ENCODE results near the gene CDK12.

CDK12 gene

DNA sequence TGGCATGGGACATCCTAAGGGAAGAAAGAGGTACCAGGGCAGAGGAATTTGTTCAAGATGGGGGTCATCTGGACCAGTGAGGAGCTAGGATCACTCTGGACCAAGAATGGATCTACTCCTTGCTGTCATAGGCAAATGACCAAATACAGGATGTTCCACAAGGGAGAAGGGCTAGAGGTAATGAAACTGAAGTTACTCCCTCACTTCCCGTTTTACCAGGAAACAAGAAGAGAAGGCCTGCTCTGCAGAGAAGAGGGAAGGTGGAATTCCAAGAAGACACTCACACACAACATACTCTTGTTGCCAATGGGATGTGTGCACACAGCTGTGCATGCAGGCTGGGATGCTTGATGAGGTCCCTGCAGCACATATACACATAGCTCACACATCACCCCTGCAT lies 107.8 kb downstream of the CDK12 start:
- no peak for DNase-seq (ENCODE audit: low read depth)
- H3K4me3 ChIP-seq (ENCODE audit: control insufficient read depth, low read depth, low read length) = no peak overlapping the region

DNA sequence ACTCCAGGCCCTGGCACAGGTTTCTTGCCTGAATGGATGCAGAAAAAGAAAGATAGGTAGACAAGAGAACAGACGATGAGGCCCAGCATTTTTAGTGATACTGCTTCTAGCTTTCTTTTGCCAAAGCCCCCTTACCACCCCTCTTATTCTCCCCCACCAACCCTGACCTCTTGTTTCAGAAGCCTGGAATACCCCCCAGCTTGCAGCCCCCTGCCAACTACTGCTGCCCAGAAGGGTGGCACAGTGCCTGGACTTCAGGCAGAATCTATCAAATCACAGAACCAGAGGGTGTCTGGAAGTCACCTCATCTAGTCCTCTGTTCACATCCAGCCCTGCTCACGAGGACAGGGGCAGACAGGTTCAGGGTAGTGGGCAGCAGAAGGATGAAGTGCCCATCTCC lies 110.8 kb downstream of the CDK12 start:
- H3K4me3 ChIP-seq (ENCODE audit: control insufficient read depth, low read depth, low read length) = no peak overlapping the region
- no peak for DNase-seq (ENCODE audit: low read depth)
- TF ChIP-seq, protein P1, sequence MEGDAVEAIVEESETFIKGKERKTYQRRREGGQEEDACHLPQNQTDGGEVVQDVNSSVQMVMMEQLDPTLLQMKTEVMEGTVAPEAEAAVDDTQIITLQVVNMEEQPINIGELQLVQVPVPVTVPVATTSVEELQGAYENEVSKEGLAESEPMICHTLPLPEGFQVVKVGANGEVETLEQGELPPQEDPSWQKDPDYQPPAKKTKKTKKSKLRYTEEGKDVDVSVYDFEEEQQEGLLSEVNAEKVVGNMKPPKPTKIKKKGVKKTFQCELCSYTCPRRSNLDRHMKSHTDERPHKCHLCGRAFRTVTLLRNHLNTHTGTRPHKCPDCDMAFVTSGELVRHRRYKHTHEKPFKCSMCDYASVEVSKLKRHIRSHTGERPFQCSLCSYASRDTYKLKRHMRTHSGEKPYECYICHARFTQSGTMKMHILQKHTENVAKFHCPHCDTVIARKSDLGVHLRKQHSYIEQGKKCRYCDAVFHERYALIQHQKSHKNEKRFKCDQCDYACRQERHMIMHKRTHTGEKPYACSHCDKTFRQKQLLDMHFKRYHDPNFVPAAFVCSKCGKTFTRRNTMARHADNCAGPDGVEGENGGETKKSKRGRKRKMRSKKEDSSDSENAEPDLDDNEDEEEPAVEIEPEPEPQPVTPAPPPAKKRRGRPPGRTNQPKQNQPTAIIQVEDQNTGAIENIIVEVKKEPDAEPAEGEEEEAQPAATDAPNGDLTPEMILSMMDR (IDR thresholded peaks at IDR 0.05; ENCODE audit: control insufficient read depth, insufficient read depth, low read depth, low read length, missing control alignments) = no peak

More for the DNA sequence above, 107.8 kb downstream of the CDK12 start:
- TF ChIP-seq, protein P1 (IDR thresholded peaks at IDR 0.05; ENCODE audit: control insufficient read depth, insufficient read depth, low read depth, low read length, missing control alignments) = no peak

DNA sequence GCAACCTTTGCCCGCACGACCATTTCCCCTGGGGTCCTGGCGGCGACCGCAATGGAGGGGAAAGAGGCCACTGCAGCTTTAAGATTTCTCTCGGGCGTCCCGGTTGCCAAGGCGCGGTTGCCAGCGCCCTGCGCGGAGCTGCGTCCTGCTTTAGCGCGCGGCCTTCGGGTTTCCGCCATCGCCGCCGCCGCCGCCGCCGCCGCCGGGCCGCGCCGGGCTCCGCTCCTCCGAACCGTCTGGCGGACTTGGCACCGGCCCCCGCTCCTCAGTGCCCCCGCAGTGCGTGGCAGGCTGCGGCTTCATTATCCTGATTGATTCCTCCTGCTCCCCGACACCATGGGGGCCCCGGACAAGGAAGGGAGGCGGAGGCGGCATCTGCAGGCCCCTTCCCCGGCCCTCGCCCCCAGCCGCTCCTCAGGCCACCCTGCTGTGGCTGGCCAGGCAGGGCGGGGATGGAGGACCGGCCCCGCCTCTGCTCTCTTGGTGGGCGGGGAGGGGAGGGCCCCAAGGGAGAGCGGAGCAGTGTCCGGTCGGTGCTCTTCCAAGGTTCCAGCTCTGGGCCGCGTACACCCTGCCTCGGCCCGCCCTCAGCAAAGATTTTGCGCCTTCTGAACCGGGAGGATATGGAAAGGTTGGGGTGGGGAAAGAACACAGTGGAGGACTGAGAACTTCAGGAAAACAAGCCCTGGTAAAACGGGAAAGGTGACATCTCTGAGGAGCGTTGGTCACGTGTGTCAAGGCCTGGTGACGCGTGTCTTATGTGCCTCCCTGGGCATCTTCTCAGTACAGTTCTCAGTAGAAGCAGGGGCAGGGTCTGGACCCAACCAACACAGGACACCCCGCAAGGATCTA lies 112.4 kb downstream of the CDK12 start:
- TF ChIP-seq, protein P1 (IDR thresholded peaks at IDR 0.05; ENCODE audit: control insufficient read depth, insufficient read depth, low read depth, low read length, missing control alignments) = no peak
- DNase-seq (ENCODE audit: low read depth) = no peak

GRCh38 chr17:39576187-39576586 lies 114.9 kb downstream of the CDK12 start:
- no peak overlapping the region for H3K4me3 ChIP-seq (ENCODE audit: control insufficient read depth, low read depth, low read length)
- no peak for DNase-seq (ENCODE audit: low read depth)
- TF ChIP-seq, protein P1 (IDR thresholded peaks at IDR 0.05; ENCODE audit: control insufficient read depth, insufficient read depth, low read depth, low read length, missing control alignments) = peak; percentile 69

More for the DNA sequence above, 112.4 kb downstream of the CDK12 start:
- H3K4me3 ChIP-seq (ENCODE audit: control insufficient read depth, low read depth, low read length) = peak overlapping the region; percentile 63

GRCh38 chr17:39578272-39578671 lies 117.0 kb downstream of the CDK12 start:
- no peak overlapping the region for H3K4me3 ChIP-seq (ENCODE audit: control insufficient read depth, low read depth, low read length)
- no peak for DNase-seq (ENCODE audit: low read depth)
- TF ChIP-seq, protein P1 (IDR thresholded peaks at IDR 0.05; ENCODE audit: control insufficient read depth, insufficient read depth, low read depth, low read length, missing control alignments) = no peak

GRCh38 chr17:39579318-39580081 lies 118.2 kb downstream of the CDK12 start:
- H3K4me3 ChIP-seq (ENCODE audit: control insufficient read depth, low read depth, low read length) = no peak overlapping the region
- TF ChIP-seq, protein P1 (IDR thresholded peaks at IDR 0.05; ENCODE audit: control insufficient read depth, insufficient read depth, low read depth, low read length, missing control alignments) = no peak
- DNase-seq (ENCODE audit: low read depth) = no peak

Measured in AG09309 (cell line).